ENCODE results near the gene FETUB.

DNA sequence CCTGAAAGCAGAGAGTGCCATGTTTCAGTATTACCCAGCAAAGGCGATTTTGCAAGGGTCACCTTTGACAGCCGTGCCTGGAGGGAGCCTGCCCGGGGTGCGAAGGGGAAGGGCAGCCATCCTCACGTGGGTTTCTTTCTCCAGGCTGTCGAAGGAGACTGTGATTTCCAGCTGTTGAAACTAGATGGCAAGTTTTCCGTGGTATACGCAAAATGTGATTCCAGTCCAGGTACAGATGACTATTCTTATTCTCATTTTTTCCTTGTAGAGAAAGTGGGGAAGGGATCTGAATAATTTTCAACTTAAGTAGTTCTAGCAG lies 23.9 kb upstream of the FETUB start:
- TF ChIP-seq EZH2 (IDR thresholded peaks at IDR 0.05; ENCODE audit: low read length, unreplicated experiment) = no peak
- TF ChIP-seq, protein P1, sequence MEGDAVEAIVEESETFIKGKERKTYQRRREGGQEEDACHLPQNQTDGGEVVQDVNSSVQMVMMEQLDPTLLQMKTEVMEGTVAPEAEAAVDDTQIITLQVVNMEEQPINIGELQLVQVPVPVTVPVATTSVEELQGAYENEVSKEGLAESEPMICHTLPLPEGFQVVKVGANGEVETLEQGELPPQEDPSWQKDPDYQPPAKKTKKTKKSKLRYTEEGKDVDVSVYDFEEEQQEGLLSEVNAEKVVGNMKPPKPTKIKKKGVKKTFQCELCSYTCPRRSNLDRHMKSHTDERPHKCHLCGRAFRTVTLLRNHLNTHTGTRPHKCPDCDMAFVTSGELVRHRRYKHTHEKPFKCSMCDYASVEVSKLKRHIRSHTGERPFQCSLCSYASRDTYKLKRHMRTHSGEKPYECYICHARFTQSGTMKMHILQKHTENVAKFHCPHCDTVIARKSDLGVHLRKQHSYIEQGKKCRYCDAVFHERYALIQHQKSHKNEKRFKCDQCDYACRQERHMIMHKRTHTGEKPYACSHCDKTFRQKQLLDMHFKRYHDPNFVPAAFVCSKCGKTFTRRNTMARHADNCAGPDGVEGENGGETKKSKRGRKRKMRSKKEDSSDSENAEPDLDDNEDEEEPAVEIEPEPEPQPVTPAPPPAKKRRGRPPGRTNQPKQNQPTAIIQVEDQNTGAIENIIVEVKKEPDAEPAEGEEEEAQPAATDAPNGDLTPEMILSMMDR (conservative IDR thresholded peaks at IDR 0.05; ENCODE audit: low read depth, low read length) = no peak
- no peak for TF ChIP-seq EZH2phosphoT487 (IDR thresholded peaks at IDR 0.05; ENCODE audit: borderline replicate concordance, low read length)

Data from PC-3 (cell line).